Liver (tissue), 3 donors: ENCODE measurements around the gene PITPNC1.

Experiments
- ATF3 ChIP-seq: IDR thresholded peaks from 2 replicates; pipeline ENCODE4 v1.6.1; 2016; ENCODE audit warnings: antibody characterized with exemption
- CTCF ChIP-seq: fragments of 150-350 bp; IDR thresholded peaks from 2 replicates; pipeline ENCODE4 v1.5.1; 2017; ENCODE audit warnings: improper control_type of control experiment, low read depth, low read length; ENCODE audit not compliant: missing input control
- EGR1 ChIP-seq, 2 donors: IDR thresholded peaks; 2 replicates each; pipeline ENCODE4 v1.6.1; 2016 to 2018; ENCODE audit warnings: antibody characterized with exemption in 2 of 2, low read depth in 2 of 2
- FOXA1 ChIP-seq: IDR thresholded peaks from 2 replicates; pipeline ENCODE4 v1.6.1; 2016; ENCODE audit warnings: antibody characterized with exemption
- RAD21 ChIP-seq, 2 donors: IDR thresholded peaks; 2 replicates each; pipeline ENCODE4 v1.6.1; 2016; ENCODE audit warnings: antibody characterized with exemption in 2 of 2, mild to moderate bottlenecking in 2 of 2
- RXRA ChIP-seq, 2 donors: IDR thresholded peaks; 2 replicates each; pipeline ENCODE4 v1.6.1; 2017 to 2018; ENCODE audit warnings: antibody characterized with exemption in 2 of 2, mild to moderate bottlenecking in 1 of 2
- SP1 ChIP-seq: IDR thresholded peaks from 2 replicates; pipeline ENCODE4 v1.6.1; 2018; ENCODE audit warnings: antibody characterized with exemption, mild to moderate bottlenecking
- TF ChIP-seq, protein P1 (sequence below): IDR thresholded peaks from 2 replicates; pipeline ENCODE4 v1.6.1; 2016; ENCODE audit warnings: antibody characterized with exemption, mild to moderate bottlenecking
- donor health status: healthy.
- donor health status: healthy.

- TF ChIP-seq RAD21 (IDR thresholded peaks at IDR 0.05): no peak
- TF ChIP-seq CTCF: no peak
- TF ChIP-seq, protein P1, sequence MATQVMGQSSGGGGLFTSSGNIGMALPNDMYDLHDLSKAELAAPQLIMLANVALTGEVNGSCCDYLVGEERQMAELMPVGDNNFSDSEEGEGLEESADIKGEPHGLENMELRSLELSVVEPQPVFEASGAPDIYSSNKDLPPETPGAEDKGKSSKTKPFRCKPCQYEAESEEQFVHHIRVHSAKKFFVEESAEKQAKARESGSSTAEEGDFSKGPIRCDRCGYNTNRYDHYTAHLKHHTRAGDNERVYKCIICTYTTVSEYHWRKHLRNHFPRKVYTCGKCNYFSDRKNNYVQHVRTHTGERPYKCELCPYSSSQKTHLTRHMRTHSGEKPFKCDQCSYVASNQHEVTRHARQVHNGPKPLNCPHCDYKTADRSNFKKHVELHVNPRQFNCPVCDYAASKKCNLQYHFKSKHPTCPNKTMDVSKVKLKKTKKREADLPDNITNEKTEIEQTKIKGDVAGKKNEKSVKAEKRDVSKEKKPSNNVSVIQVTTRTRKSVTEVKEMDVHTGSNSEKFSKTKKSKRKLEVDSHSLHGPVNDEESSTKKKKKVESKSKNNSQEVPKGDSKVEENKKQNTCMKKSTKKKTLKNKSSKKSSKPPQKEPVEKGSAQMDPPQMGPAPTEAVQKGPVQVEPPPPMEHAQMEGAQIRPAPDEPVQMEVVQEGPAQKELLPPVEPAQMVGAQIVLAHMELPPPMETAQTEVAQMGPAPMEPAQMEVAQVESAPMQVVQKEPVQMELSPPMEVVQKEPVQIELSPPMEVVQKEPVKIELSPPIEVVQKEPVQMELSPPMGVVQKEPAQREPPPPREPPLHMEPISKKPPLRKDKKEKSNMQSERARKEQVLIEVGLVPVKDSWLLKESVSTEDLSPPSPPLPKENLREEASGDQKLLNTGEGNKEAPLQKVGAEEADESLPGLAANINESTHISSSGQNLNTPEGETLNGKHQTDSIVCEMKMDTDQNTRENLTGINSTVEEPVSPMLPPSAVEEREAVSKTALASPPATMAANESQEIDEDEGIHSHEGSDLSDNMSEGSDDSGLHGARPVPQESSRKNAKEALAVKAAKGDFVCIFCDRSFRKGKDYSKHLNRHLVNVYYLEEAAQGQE: no peak
- TF ChIP-seq ATF3: no peak
- no peak for TF ChIP-seq SP1
- TF ChIP-seq EGR1 (IDR thresholded peaks at IDR 0.05; ENCODE audit: low read depth in 2 of 2): no peak
- TF ChIP-seq FOXA1: no peak
- no peak for TF ChIP-seq RXRA (IDR thresholded peaks at IDR 0.05)
These were observed 138.5 kb downstream of the PITPNC1 start for GRCh38 chr17:67515490-67516083.
